HL-60/S4 (cell line): ENCODE measurements around the gene SAP30BP.

ENCODE experiments used
- in situ Hi-C: fragments of 300-500 bp; cut with MboI; formaldehyde crosslinking; loops from 2 replicates; pipeline ENCODE4 v1.14.3; 2022; ENCODE audit warnings: low sequenced_read_pairs

The SAP30BP gene

DNA sequence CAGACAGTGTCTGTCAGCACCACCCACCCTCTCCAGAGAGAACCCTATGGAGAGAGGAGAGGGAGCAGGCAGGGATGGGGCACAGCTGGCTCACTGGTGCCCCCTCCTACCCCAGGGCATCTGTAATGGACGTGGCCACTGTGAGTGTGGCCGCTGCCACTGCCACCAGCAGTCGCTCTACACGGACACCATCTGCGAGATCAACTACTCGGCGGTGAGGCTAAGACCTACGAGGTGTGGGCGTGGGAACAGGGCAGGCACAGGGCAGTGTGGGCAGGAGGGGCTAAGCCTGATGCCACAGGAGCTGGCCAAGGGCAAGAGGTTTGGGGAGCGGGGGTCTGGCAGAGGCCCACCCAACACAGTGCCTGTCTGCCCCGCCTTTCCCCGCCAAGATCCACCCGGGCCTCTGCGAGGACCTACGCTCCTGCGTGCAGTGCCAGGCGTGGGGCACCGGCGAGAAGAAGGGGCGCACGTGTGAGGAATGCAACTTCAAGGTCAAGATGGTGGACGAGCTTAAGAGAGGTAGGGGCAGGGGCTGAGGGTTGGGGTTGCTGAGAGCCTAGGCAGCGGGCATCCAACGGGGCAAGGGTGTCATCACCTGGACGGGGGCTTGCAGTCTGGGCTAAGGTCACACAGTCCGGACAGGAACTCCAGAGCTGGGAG is 69.2 kb downstream of the SAP30BP start:
- in situ Hi-C loops: no loop called here

DNA sequence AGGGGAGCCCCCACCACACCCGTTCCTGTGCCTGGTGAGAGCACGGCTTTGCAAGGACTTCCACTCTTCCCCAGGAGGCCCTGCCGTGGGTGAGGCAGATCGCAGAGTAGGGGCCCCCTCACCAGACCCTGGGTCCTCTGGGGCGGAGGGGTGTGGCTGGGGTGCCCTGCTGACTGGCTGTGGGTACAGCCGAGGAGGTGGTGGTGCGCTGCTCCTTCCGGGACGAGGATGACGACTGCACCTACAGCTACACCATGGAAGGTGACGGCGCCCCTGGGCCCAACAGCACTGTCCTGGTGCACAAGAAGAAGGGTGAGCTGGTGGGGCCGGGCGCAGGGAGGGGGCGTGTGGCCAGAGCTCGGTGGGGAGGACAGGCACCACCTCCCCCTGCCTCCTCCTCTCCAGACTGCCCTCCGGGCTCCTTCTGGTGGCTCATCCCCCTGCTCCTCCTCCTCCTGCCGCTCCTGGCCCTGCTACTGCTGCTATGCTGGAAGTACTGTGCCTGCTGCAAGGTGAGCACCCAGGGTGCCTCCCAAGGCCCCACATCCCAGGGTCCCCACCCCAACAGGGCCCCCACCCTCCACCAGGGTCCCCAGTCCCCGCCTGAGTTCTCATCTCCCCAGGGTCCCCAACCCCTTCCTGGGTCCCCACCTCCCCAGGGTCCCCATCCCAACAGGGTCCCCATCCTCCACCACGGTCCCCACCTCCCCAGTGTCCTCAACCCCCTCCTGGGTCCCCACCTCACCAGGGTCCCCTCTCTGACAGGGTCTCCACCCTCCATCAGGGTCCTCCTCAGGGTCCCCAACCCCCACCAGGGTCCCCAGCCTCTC is 70.2 kb downstream of the SAP30BP start:
- in situ Hi-C loops: no loop called here

DNA sequence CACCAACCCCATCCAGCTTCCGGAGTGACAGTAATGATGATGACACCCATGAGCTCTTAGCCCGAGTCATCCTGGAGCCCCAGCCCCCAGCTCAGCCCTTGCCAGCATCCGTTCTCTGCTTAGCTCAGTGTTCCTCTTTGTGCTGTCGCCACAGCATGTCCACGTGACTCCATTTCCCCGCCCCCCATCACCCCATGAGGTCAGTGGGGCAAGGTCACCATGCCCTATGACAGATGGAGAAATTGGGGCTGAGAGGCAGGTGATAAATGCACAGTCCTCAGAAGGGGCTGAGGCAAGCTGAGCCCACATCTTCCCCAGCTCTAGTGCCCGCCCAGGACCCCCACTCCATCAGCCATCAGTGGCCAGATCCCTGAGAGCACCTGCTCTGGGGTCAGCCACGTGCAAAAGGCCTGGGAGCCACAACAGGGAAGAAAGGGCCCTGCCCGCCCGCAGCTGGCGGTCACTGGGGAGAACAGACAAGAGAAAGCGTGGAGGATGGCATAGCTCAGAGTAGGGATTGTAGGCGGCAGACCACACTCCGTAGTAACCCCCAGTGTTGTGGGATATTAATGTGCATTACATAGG is 71.2 kb downstream of the SAP30BP start:
- in situ Hi-C loops: no loop called here

DNA sequence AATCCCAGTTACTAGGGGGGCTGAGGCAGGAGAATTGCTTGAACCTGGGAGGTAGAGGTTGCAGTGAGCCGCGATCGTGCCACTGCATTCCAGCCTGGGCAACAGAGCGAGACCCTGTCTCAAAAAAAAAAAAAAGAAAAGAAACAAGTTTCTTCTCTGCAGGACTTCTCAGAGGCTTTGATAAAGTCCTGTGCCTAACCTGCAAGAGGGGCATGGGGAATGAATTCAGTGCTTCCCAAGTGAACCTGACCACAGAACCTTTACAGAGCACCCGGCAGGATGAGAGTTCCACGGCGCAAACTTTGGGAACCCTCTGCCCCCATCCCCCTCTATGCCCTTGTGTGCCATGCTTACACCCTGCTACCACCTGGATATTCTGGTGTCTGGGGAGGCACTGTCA is 72.0 kb downstream of the SAP30BP start:
- in situ Hi-C loops: no loop called here

DNA sequence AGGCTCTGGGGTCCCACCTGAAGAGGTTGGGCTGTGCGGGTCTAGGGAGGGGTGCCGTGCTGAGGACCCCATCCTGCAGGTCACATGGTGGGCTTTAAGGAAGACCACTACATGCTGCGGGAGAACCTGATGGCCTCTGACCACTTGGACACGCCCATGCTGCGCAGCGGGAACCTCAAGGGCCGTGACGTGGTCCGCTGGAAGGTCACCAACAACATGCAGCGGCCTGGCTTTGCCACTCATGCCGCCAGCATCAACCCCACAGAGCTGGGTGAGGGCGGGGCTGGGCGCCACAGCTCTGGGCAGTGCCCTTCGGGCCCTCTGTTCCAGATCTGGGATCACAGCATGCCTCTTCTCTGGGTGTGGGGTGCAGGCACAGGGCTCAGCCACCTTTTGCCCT is 72.7 kb downstream of the SAP30BP start:
- in situ Hi-C loops: loop anchor here (10.0 kb wide), 1 partner anchor 315 kb away; no protein-coding TSS in a partner anchor

DNA sequence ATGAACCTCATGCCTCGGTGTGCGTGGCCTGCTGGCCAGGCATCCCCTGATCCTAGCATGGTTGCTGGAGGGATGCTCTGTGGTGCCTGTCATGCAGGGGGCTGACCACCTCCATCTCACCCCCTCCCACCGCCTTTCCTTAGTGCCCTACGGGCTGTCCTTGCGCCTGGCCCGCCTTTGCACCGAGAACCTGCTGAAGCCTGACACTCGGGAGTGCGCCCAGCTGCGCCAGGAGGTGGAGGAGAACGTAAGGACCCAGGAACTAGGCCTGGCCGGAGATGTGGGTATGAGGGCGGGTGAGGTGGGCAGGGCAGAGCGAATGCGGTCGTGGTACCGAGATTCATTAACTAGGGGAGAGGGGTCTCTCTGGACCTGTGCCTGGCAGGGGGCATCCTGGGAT is 73.1 kb downstream of the SAP30BP start:
- in situ Hi-C loops: loop anchor here (10.0 kb wide), 1 partner anchor 315 kb away; no protein-coding TSS in a partner anchor

DNA sequence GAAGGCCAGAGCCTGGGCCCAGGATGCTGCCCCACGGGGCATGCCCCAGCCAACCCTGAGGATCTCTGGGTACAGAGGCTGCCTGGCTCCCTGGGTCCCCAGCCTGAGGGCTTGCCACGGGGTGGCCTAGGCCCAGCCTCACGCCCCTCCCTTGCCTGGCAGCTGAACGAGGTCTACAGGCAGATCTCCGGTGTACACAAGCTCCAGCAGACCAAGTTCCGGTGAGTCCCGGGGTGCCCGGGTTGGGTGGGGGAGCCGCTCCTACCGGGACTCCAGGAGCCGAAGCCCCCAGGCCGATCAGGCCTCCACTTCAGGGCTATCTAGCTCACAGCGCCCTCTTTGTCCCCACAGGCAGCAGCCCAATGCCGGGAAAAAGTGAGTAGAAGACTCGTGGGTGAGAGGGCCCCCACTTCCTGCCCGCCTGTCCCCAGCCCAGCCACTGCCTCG is 73.5 kb downstream of the SAP30BP start:
- in situ Hi-C loops: loop anchor here (10.0 kb wide), 1 partner anchor 316 kb away; no protein-coding TSS in a partner anchor

DNA sequence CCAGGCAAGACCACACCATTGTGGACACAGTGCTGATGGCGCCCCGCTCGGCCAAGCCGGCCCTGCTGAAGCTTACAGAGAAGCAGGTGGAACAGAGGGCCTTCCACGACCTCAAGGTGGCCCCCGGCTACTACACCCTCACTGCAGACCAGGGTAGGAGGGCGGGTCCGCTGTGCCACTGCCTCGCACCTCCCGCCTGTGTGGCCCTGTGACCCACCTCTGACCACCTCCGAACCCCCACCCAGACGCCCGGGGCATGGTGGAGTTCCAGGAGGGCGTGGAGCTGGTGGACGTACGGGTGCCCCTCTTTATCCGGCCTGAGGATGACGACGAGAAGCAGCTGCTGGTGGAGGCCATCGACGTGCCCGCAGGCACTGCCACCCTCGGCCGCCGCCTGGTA is 75.2 kb downstream of the SAP30BP start:
- in situ Hi-C loops: loop anchor here (10.0 kb wide), 1 partner anchor 318 kb away; no protein-coding TSS in a partner anchor

DNA sequence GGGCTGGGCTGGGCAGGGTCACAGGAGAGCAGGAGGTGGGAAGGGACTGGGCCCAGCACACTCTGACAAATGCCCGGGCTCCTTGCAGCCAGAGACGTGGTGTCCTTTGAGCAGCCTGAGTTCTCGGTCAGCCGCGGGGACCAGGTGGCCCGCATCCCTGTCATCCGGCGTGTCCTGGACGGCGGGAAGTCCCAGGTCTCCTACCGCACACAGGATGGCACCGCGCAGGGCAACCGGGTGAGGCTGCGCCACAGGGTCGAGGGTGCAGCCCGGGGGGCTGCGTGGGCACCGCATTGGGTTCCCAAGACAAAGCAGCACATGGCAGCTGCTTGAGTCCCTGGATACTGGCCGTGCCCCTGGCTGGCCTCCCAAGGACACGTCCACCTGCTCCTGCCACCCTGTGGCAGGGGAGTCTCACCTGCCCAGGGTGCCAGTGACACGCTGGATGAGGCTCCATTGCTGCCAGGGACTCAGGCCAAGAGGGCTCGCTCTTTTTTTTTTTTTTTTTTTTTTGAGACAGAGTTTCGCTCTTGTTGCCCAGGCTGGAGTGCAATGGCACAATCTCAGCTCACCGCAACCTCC is 76.6 kb downstream of the SAP30BP start:
- in situ Hi-C loops: loop anchor here (10.0 kb wide), 1 partner anchor 319 kb away; no protein-coding TSS in a partner anchor

DNA sequence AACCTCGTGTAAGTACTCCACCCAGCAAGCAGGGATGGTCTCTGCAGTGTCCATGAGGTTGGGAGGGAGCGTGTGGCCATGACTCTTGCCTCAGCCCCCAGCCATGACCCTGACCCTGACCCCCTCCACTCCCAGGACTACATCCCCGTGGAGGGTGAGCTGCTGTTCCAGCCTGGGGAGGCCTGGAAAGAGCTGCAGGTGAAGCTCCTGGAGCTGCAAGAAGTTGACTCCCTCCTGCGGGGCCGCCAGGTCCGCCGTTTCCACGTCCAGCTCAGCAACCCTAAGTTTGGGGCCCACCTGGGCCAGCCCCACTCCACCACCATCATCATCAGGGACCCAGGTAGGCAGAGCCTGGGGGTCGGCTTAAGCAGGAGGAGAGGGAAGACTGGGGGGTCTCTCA is 81.6 kb downstream of the SAP30BP start:
- in situ Hi-C loops: loop anchor here (5.0 to 10.0 kb wide), 2 partner anchors 76 to 324 kb away; no protein-coding TSS in a partner anchor

DNA sequence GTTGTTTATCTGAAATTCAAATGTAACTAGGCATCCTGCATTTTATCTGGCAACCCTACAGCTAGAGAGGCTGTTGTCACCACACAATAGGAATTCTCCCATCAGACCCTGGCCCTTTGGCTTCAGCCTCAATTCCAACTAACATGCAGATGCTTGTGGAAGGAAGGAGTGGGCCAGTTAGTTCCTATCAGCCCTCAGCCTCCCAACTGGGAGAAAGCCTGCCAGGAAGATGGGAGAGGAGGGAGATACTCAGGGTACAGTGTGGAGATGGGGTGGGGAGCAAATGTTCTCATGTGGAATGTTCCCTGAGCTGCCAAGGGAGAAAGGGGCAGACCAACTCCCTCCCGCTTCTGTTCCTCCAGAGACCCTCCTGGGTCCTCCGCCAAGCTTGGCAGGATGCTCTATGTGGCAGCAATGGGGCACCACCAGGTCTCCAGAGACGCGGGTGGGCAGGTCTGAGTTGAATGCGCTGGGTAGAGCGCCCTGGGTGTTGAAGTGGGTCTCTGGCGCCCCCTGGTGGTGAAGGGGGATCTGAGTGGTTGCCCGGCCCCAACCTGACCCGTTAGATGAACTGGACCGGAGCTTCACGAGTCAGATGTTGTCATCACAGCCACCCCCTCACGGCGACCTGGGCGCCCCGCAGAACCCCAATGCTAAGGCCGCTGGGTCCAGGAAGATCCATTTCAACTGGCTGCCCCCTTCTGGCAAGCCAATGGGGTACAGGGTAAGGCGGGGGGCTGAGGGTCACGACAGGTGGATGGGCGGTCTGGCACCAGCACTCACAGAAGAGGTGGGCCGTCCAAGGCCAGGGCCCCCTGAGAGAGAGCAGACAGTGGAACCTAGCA is 82.6 kb downstream of the SAP30BP start:
- in situ Hi-C loops: loop anchor here (5.0 to 25.0 kb wide), 3 partner anchors 77 to 325 kb away; partner anchors contain the start of gene CDK3

DNA sequence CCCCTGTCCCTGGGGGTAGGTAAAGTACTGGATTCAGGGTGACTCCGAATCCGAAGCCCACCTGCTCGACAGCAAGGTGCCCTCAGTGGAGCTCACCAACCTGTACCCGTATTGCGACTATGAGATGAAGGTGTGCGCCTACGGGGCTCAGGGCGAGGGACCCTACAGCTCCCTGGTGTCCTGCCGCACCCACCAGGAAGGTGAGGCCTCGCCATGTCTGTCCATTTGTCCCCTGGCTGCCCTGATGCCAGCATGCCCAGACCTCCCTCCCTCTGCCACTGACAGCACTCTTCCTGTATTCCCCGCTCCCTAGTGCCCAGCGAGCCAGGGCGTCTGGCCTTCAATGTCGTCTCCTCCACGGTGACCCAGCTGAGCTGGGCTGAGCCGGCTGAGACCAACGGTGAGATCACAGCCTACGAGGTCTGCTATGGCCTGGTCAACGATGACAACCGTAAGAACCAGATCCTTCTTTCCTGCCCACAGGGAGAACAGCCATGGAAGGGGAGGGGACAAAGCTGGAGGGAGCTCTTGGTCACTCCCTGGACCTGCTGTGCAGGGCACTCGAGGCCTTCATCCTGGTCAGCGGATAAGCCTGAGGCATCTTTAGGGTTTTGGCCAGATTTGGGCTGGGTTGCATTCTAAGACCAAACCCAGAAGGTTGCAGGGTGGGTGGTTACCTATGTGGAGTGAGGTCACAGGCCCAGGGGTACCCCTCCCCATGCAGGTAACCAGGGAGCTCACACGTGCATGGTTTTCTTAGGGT is 83.7 kb downstream of the SAP30BP start:
- in situ Hi-C loops: loop anchor here (25.0 kb wide), 1 partner anchor 261 kb away; the partner anchor contains the start of gene CDK3

DNA sequence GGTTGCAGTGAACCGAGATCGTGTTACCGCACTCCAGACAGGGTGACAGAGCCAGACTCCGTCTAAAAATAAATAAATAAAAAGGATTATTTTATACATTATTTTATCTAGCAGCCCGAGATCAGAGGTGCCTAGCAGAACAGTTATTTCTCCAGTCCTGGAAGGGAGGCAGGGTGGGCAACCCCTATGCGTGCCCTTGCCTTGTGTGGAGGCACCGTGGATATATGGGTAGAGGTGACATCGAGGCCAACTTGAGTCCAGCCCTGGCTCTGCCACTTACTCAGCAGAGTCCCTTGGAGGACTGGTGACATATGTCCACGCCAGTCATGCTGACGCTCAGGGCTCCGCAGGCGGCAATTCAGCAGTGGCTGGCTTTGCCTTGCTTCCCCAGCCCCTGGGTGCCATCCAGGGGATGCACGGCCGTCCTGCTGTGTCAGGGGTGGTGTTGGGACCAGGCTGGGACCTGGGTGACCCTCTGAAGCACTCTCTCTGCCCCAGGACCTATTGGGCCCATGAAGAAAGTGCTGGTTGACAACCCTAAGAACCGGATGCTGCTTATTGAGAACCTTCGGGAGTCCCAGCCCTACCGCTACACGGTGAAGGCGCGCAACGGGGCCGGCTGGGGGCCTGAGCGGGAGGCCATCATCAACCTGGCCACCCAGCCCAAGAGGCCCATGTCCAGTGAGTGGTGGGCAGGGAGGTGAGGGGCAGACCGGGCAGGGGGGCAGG is 84.7 kb downstream of the SAP30BP start:
- in situ Hi-C loops: loop anchor here (25.0 kb wide), 1 partner anchor 260 kb away; the partner anchor contains the start of gene CDK3

DNA sequence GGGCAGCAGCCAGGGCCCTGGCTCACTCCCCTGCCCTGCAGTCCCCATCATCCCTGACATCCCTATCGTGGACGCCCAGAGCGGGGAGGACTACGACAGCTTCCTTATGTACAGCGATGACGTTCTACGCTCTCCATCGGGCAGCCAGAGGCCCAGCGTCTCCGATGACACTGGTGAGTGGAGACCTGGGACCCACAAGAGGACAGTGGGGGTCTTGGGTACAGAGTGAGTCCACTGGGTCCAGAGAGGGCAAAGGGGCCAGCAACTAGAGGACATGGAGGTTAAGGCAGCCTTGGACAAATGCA is 85.2 kb downstream of the SAP30BP start:
- in situ Hi-C loops: loop anchor here (25.0 kb wide), 1 partner anchor 260 kb away; the partner anchor contains the start of gene CDK3

DNA sequence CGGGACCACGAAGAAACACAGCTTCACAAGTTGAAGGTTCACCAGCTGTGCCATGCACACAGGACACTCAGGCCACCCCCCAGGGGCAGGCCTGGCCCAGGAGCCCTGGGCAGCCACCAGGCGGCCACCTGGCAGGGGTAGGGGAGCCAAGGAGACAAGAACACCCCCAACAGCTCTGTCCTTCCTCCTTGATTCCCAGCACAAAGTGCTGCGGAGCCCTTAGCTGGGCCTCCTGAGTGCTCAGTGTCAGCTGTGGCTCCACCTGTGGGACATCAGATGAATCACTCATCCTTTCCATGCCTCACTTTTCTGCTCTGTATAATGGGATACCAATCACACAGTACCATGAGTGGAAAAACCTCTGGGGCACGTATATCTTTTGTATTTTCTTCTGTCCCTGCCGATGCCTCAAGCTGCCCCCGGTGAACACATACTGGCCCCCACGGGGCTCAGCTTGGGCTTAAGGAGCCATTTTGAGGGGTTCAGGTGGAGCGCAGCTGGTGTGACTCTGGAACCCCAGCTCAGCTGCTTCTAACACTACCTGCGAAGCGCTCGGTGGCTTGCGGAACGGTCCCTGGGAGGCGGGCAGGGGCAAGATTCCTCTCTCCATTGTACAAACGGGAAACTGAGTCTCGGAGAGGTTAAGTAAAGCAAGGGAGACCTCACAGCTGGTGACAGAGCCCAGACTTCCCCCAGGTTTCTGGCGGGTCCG is 85.8 kb downstream of the SAP30BP start:
- in situ Hi-C loops: loop anchor here (25.0 kb wide), 1 partner anchor 259 kb away; the partner anchor contains the start of gene CDK3

DNA sequence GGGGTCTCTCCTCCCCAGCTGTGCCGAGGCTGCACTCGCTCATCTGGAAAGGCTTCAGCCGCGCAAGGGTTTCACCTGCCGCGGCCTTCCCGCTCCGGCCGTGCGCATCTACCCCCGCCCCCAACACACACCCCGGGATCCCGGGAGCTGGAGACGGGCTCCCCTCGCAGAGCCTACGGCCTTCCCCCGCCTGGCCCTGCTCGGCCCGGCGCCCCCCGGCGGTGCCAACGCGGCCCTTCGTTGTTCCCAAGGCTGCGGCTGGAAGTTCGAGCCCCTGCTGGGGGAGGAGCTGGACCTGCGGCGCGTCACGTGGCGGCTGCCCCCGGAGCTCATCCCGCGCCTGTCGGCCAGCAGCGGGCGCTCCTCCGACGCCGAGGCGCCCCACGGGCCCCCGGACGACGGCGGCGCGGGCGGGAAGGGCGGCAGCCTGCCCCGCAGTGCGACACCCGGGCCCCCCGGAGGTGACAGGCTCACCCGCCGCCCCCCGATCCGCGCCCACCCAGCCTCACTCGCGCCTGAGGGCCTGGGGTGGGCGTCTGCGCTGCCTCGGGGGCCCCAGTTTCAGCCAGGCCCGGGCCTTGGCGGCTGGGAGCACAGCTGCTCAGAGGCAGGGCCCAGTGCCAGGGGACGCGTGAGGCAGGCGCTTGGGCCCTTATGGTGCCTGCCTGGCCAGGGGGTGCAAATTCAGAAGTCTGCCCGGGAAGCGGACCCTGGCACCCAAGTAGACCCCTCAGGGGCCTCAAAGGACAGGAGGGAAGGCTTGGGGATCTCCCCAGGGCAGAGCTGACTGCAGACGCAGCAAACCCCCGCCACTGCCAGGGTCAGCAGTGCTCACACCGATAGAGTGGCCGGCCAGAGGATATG is 86.6 kb downstream of the SAP30BP start:
- in situ Hi-C loops: loop anchor here (25.0 kb wide), 1 partner anchor 259 kb away; the partner anchor contains the start of gene CDK3
